HTR-8/SVneo (cell line): ENCODE data around the gene PXYLP1.

Experiments
- DNase-seq: peaks from one replicate; pipeline ENCODE4 v3.0.0; 2011; ENCODE audit warnings: low spot score, mixed read lengths; ENCODE audit not compliant: insufficient read length
- FAIRE-seq: peaks from 2 replicates; lab custom pipeline; 2011; peaks lifted over from hg19 to GRCh38; lab: Jason Lieb, UNC

Gene PXYLP1

DNA sequence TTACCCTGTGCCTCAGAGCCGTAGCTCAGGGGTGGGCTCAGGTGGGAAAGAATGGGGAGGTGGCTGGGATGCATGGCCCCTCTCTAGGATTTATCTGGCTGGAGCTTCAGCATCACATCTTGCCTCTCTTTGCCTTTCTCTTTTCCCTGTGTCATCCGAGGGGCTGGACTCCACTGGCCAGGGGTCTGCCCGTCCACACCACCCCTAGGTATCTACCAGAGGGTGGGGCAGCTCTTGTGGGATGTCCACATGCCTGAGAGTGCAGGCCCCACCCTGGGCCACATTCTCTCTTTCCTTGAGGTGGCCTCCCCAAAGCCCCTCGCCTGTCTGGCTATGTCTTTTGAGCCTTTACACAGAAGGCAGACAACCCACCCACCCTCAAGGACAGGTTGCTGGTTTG is 37.2 kb downstream of the PXYLP1 start:
- DNase-seq (no peak), FAIRE-seq (no peak)

GRCh38 chr3:141269961-141270360 is 38.3 kb downstream of the PXYLP1 start:
- no peak for DNase-seq
- no peak for FAIRE-seq

GRCh38 chr3:141271279-141272030 is 39.8 kb downstream of the PXYLP1 start:
- FAIRE-seq, result no peak
- no peak for DNase-seq

GRCh38 chr3:141272906-141273662 is 41.5 kb downstream of the PXYLP1 start:
- DNase-seq (no peak), FAIRE-seq (no peak)

- no peak for FAIRE-seq
- no peak for DNase-seq
These were observed 42.2 kb downstream of the PXYLP1 start for GRCh38 chr3:141273700-141274410.

GRCh38 chr3:141274411-141275031 is 42.9 kb downstream of the PXYLP1 start:
- FAIRE-seq (peak; percentile 51), DNase-seq (no peak)

DNA sequence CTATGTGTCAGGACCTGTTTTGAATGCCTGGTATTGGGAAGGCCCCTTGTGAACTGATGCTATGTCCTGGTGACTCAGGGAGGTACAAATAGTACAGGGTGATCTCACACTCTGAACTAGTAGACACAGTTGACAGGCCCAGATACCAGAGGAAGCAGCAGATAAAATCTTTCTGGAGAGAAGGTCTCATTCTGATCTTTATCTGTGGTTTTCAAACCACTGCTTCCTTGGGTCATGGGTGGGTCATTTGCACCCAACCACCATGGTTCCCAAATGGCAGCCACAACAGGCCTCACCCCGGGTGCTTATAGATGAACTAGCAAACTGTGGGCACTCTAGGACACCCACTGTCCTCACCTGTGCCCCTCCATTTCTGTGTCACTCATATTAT is 43.4 kb downstream of the PXYLP1 start:
- no peak for DNase-seq
- no peak for FAIRE-seq

DNA sequence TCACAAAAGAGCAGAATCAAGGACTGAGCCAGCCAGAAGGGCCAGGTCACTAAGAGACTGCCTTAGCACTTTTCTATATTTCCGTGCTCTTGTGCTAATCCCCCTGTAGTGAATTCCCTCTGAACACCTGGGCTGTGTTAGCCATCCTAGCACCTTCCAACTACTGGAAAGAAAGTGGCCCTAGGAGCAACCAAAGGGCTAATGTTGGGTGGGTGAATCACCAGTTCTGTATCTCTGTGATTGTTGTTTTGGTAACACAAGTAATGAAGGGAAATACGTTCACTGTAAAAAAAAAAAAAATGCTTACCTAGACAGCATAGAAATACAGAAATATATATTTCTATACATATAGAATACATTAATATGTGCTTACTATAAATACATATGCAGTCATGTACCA is 43.9 kb downstream of the PXYLP1 start:
- no peak for FAIRE-seq

DNA sequence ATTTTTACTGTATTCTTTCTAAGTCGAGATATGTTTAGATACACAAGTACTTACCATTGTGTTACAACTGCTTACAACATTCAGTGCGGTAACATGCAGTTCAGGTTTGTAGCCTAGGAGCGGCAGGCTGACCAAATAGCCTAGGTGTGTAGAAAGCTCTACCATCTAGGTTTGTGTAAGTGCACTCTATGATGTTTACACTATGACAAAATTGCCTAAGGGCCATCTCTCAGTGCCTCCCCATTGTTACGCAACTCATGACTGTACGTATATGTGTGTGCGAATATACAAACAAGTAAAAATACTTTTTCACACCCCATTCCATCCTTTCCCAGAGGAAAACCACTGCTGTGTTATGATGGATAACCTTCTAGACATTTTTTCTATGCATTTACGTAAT is 44.3 kb downstream of the PXYLP1 start:
- FAIRE-seq (no peak), DNase-seq (no peak)

More for the DNA sequence above, 43.9 kb downstream of the PXYLP1 start:
- DNase-seq, result no peak

- no peak for DNase-seq
- FAIRE-seq, result no peak
These were observed 44.8 kb downstream of the PXYLP1 start for GRCh38 chr3:141276398-141276797.

DNA sequence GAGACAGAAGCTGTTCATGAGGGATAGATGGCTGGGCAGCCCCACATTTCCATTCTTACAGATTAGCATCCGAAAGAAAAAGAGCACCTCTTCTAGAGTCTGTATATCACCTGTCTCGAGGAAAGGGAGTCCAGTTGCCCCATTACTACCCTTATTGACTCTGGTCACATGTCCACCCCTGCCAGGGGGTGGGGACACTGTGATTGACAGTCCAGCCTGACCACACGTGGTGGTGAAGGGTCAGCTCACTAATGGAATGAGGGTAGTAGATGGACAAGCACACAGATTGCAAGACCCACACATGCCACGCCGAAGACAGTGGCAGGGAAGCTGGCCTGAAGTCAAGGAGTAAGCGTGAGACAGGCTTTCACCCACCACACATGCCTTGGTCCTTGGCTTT is 45.8 kb downstream of the PXYLP1 start:
- DNase-seq (no peak), FAIRE-seq (no peak)

GRCh38 chr3:141278196-141279076 is 46.8 kb downstream of the PXYLP1 start:
- FAIRE-seq (no peak), DNase-seq (no peak)

- peak; percentile 32 for DNase-seq
- no peak for FAIRE-seq
These were observed 47.7 kb downstream of the PXYLP1 start for GRCh38 chr3:141279077-141279967.

DNA sequence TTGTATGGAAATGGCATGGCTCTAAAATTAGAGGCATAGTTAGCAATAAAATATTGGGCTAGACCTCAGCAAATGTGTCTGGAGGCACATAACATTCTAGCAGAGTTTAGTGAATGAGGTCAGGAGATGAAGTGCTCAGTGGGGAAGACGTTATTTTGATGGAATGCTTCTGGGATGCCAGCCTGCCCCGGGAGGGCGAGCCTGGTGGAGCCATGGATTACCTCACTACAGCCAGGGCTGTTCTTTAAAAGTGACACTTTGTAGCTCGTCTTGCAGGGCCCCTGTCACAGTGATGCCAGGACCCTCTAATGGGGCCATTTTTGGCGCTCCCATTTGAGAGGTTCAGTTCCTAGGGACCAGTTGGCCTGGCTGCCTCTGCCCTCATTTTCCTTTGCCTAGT is 48.5 kb downstream of the PXYLP1 start:
- FAIRE-seq (no peak), DNase-seq (no peak)

DNA sequence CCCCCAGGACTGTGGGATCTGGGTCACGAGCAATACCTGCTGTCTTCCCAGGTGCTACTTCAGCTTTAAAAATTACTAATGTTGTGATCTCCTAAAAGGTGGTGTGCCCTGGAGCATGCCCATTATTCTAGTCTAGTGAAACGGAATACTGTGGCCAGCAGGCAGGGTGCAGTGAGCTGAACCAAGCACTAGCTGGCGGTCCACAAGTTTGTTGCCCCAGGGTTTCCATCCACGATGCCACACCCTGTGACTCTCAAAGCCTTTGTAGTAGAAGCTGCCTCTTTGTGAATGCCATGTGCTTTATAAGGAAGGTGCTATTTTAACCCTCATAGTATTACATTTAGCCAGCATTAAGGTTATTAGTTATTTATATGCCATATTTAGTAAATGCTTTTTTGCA is 49.1 kb downstream of the PXYLP1 start:
- DNase-seq (no peak), FAIRE-seq (no peak)

DNA sequence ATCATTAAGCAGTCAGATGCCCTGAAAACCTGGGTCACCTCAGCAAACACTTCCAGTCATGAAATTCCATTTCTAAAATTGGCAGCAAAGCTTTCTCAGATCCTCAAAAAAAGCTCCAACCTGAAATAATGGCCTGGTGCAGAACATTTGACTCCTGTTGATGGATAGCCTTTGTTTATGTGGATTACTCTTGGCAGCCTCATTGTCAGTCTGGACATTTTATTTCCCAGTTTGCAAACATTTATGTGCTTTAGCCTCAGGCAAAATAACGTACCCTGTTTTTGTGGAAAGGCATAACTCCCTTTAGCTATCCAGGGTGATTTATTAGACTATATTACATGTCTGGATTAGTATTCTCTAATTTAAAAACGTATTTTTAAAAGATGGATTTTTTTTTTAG is 53.9 kb downstream of the PXYLP1 start:
- no peak for FAIRE-seq

GRCh38 chr3:141286856-141287255 is 55.2 kb downstream of the PXYLP1 start:
- DNase-seq (no peak), FAIRE-seq (no peak)

More for the DNA sequence above, 53.9 kb downstream of the PXYLP1 start:
- DNase-seq, result no peak

DNA sequence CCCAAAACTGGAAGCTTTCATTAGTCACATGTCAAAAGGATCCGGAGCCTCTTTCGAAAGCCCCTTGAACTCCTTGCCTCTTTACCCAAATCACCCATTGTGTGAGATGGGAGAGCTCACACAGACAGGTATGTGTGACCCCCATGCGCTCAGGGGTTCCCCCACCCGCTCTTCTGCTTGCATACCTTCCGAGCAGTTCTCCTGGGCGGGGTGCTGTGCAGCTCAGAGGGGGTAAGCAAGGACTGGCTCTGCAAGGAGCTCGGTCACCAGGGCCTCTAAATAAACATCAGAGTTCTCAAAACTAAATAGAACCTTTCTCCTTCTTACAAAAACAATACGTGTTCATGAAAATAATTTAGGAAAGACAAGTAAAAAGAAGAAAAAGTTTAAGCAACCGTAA is 55.7 kb downstream of the PXYLP1 start:
- no peak for FAIRE-seq
- no peak for DNase-seq
